OCI-LY3 (cell line): ENCODE measurements around the gene RNGTT.

Experiments
- H2AFZ ChIP-seq: fragments of 200-600, 300-600 bp; shearing (Covaris generic); 2 replicates; pipeline ENCODE4 v1.6.0; 2014; ENCODE audit warnings: antibody characterized with exemption, low read depth, low read length
- H3K27ac ChIP-seq: fragments of 200-600, 300-600 bp; sonication (generic); 2 replicates; pipeline ENCODE4 v1.5.1; 2014; ENCODE audit warnings: mild to moderate bottlenecking, low read length, moderate library complexity, mixed read lengths
- H3K27me3 ChIP-seq: fragments of 200-600, 300-600 bp; sonication (generic); 2 replicates; pipeline ENCODE4 v1.6.1; 2014; ENCODE audit warnings: low read depth, low read length, mixed read lengths
- H3K36me3 ChIP-seq: fragments of 200-600, 300-600 bp; sonication (generic); replicated peaks from 2 replicates; pipeline ENCODE3; 2014; ENCODE audit warnings: low read depth, low read length, mixed read lengths
- H3K4me1 ChIP-seq: fragments of 300-600, 200-600 bp; sonication (generic); 2 replicates; pipeline ENCODE4 v1.6.1; 2014; ENCODE audit warnings: low read length, mixed read lengths
- H3K4me2 ChIP-seq: fragments of 200-600, 300-600 bp; sonication (generic); 2 replicates; pipeline ENCODE4 v1.6.1; 2014; ENCODE audit warnings: low read length, mixed read lengths
- H3K4me3 ChIP-seq: fragments of 300-600, 200-600 bp; sonication (generic); 2 replicates; pipeline ENCODE4 v1.5.1; 2014; ENCODE audit warnings: antibody characterized with exemption, mild to moderate bottlenecking, low read length, moderate library complexity
- H3K79me2 ChIP-seq: fragments of 300-600, 200-600 bp; shearing (Covaris generic); 2 replicates; pipeline ENCODE4 v1.6.1; 2014; ENCODE audit warnings: mild to moderate bottlenecking, low read length, mixed read lengths
- H3K9ac ChIP-seq: fragments of 300-600, 200-600 bp; shearing (Covaris generic); 2 replicates; pipeline ENCODE4 v1.6.0; 2014; ENCODE audit warnings: mild to moderate bottlenecking, low read length, moderate library complexity
- H3K9me3 ChIP-seq: fragments of 200-600, 300-600 bp; shearing (Covaris generic); 2 replicates; pipeline ENCODE4 v1.6.1; 2014; ENCODE audit warnings: low read length, mixed read lengths; ENCODE audit not compliant: insufficient read depth
- H4K20me1 ChIP-seq: fragments of 200-600, 300-600 bp; sonication (generic); 2 replicates; pipeline ENCODE4 v1.6.1; 2016; ENCODE audit warnings: low read length, mixed read lengths; ENCODE audit not compliant: insufficient read depth
- CTCF ChIP-seq: fragments of 200-600, 300-600 bp; sonication (generic); IDR thresholded peaks from 2 replicates; pipeline ENCODE4 v1.5.1; 2014; ENCODE audit warnings: antibody characterized with exemption, low read length, low read depth
- EZH2phosphoT487 ChIP-seq: fragments of 200-600 bp; shearing (Covaris generic); IDR thresholded peaks from 2 replicates; pipeline ENCODE4 v1.6.1; 2018; ENCODE audit warnings: antibody characterized with exemption, mixed run types, low read depth

The RNGTT gene

GRCh38 chr6:88679841-88680240 is 283.6 kb downstream of the RNGTT start:
- H2AFZ ChIP-seq: no peak overlapping the region
- TF ChIP-seq EZH2phosphoT487: no peak
- TF ChIP-seq CTCF: no peak

GRCh38 chr6:88677356-88677755 is 286.1 kb downstream of the RNGTT start:
- Histone ChIP-seq H3K4me1 (no peaks in the 10 kb centered on the region), H3K4me2 (no peak overlapping the region), H3K27me3 (no peaks in the 10 kb centered on the region), H4K20me1 (no peaks in the 10 kb centered on the region), H3K4me3 (no peak overlapping the region), H2AFZ (no peak overlapping the region), H3K9me3 (no peaks in the 10 kb centered on the region), H3K27ac (no peak overlapping the region), H3K79me2 (no peaks in the 10 kb centered on the region), H3K36me3 (no peaks in the 10 kb centered on the region), H3K9ac (no peak overlapping the region)
- TF ChIP-seq CTCF: no peak
- no peak for TF ChIP-seq EZH2phosphoT487

More at GRCh38 chr6:88679841-88680240, 283.6 kb downstream of the RNGTT start:
- Histone ChIP-seq H3K27ac (no peak overlapping the region), H3K79me2 (no peaks in the 10 kb centered on the region), H3K4me3 (no peak overlapping the region), H3K4me1 (no peaks in the 10 kb centered on the region), H3K36me3 (no peaks in the 10 kb centered on the region), H3K9me3 (no peaks in the 10 kb centered on the region), H3K27me3 (no peaks in the 10 kb centered on the region), H3K4me2 (no peak overlapping the region), H3K9ac (no peak overlapping the region), H4K20me1 (no peaks in the 10 kb centered on the region)

GRCh38 chr6:88671624-88672023 is 291.8 kb downstream of the RNGTT start:
- no peak overlapping the region for H2AFZ ChIP-seq
- H3K4me1 ChIP-seq: no peaks in the 10 kb centered on the region
- no peaks in the 10 kb centered on the region for H4K20me1 ChIP-seq
- no peaks in the 10 kb centered on the region for H3K27me3 ChIP-seq
- H3K36me3 ChIP-seq: peaks cover 13% of the 10 kb centered on the region
- H3K4me2 ChIP-seq: no peak overlapping the region
- H3K9ac ChIP-seq: no peak overlapping the region
- no peak overlapping the region for H3K4me3 ChIP-seq
- no peak for TF ChIP-seq CTCF
- TF ChIP-seq EZH2phosphoT487: no peak
- no peak overlapping the region for H3K27ac ChIP-seq
- peaks cover 8% of the 10 kb centered on the region; the same call in 1 of the 2 replicates for H3K9me3 ChIP-seq
- no peaks in the 10 kb centered on the region for H3K79me2 ChIP-seq

GRCh38 chr6:88670369-88670768 is 293.0 kb downstream of the RNGTT start:
- Histone ChIP-seq H3K4me2 (no peak overlapping the region), H3K36me3 (peaks cover 13% of the 10 kb centered on the region), H3K9ac (no peak overlapping the region), H3K79me2 (no peaks in the 10 kb centered on the region), H4K20me1 (no peaks in the 10 kb centered on the region), H3K27me3 (no peaks in the 10 kb centered on the region), H3K27ac (no peak overlapping the region), H3K4me1 (no peaks in the 10 kb centered on the region), H3K9me3 (peaks cover 8% of the 10 kb centered on the region; the same call in 1 of the 2 replicates), H3K4me3 (no peak overlapping the region), H2AFZ (no peak overlapping the region)
- TF ChIP-seq CTCF: no peak
- TF ChIP-seq EZH2phosphoT487: no peak
